HK-2 (cell line): ENCODE results near the gene RNF31.
"Not testable (repeated sequence)": the region's sequence is repeated elsewhere in the genome, so short reads cannot be mapped to it uniquely, and the experiment has no call there.

Experiments used
- DNase-seq: peaks from one replicate; pipeline ENCODE4 v3.0.0-alpha.2; 2018; ENCODE audit not compliant: unreplicated experiment

RNF31 gene

DNA sequence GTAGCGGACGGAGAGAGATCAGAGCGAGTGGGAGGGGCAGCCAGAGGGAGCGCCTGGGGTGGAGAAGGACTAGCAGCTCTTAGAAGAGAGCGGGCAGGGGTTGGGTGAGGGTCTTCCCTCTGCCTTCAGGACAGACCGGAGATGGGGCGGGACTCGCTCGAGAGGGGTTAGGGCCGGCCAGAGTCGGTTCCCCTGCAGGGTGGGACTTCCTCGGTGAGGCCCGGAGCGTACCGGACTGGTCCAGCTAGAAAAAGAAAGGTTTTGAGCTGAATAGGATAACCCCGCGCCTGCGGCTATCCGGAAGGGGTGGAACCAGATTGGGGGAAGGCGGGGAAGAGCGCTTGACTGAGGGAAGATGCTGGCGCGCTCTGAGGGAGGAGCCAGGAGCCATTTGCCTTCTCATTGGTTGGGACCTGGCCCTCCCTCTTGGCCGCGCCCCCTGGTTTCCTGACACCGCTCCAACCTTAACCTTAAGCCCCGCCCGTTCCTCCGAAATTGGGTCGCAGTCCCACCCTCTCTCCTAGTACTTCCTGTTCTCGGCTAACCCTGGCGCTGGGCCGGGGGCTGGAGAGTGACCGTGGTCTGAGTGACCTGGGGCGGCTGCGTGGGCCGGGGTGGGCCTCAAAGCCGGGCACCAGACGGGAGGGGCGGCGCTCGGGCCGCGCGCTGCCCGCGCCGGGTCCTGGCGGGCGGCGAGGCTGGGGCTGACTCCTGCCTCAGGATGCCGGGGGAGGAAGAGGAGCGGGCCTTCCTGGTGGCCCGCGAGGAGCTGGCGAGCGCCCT lies at the start of gene RNF31:
TSS of gene RNF31 (plus strand) at position 521 of the 783 bp plus-strand sequence. CDS start at position 722, 201 bp downstream.
- peak; percentile 96 for DNase-seq

DNA sequence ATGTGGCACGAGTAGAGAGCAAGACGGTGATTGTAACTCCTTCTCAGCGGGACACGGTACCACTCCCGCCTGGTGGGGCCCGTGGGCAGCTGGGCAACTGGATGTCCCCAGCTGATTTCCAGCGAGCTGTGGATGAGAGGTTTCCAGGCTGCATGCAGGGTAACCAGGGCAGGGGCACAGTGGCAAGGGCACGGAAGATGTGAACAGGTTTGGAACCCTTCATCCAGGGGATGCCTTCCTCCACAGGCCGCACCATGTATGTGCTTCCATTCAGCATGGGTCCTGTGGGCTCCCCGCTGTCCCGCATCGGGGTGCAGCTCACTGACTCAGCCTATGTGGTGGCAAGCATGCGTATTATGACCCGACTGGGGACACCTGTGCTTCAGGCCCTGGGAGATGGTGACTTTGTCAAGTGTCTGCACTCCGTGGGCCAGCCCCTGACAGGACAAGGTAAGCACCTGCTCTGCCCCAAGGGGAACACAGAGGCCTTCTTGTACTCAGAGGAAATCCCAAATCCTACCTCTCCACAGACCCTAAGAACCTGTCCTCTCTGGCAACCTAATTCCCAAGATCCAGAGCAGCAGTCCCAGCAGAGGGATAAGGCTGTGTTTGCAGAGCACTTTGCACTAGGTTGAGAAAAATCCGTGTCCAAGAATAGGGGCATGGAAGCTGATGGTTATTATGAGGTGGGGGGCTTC lies 48.9 kb upstream of the RNF31 start:
- DNase-seq = no peak

DNA sequence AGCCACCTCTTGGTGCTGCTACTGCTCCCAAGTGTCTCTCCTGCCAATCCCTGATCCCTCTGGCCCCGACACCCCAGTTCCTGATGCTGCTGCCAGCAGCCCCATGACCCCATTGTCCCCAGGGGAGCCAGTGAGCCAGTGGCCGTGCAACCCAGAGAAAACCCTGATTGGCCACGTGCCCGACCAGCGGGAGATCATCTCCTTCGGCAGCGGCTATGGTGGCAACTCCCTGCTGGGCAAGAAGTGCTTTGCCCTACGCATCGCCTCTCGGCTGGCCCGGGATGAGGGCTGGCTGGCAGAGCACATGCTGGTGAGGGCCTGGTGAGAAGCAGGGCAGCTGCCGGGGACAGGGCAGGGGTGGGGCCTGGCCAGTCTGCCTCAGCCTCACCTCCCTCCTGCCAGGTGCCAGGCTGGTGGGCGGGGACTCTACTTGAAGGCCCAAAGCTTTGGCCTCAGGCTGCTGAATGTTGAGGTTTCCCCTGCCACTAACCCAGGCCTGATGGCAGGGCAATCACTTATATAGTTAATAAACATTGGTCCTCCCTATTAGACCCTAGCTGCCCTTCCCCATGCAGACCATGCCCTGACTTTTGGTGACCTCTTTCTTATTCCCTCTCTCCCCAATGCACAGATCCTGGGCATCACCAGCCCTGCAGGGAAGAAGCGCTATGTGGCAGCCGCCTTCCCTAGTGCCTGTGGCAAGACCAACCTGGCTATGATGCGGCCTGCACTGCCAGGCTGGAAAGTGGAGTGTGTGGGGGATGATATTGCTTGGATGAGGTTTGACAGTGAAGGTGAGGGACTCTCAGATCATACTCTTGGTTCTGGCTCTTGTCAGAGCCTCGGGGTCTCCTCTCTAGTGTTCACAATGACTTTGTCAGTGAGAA lies 48.1 kb upstream of the RNF31 start:
- no peak for DNase-seq

DNA sequence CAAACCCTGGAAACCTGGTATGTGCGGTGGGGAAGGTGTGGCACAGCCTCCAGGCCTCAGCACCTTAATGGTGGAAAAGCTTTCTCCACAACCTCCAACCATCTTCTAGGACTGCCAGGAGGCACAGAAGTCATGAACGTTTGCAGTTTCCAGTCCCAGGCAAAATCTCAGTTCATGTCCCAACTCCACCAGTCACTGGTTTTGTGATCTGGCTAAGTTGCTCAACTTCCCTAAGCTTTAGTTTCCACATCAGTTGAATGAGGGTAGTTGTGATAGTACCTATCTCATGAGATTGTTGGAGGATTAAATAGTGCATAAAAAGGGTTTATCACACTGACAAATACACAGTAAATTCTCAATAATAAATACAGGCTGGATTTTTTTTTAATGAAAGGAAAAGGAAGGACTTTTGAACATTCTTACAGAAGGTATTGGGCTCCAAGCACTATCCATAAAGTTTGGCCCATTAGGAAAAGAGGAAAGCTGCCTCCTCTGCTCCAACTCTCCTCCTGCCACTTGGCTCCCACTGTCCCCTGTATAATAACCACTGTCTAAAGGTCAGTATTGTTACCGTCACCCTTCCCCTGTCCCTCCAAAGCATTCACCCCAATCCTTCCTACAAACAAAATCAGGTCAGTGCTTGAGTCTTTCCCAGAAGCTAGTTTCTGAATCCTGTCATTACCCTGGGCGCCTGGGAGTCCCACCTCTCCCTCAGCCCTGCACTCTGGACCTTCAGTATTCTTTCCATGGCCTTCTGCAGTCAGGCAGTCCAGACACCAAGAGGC lies 46.9 kb upstream of the RNF31 start:
- DNase-seq = no peak

DNA sequence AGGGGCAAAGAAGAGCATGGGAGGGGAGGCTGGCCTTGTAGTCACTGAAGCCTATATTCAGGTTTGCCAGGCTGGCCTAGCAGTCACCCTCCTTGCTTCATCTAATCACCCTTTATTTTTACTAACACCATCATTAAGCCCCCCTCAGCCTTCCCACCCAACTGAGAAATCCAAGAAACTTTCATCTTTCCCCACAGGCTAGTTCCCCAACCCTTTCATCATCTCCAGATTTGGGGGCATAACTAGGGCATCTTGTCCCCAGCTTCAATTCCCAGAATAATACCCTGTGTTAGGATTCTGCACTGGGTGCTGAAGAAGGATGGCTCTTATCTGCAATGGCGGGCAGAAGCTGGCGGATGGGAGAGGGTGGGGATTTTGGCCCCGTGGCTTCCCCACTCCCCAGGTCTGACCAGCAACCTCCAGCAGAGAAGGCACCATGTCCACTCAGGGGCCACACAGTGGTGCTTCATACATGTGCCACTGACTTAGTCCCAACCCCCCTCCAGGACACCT lies 46.3 kb upstream of the RNF31 start:
- no peak for DNase-seq

DNA sequence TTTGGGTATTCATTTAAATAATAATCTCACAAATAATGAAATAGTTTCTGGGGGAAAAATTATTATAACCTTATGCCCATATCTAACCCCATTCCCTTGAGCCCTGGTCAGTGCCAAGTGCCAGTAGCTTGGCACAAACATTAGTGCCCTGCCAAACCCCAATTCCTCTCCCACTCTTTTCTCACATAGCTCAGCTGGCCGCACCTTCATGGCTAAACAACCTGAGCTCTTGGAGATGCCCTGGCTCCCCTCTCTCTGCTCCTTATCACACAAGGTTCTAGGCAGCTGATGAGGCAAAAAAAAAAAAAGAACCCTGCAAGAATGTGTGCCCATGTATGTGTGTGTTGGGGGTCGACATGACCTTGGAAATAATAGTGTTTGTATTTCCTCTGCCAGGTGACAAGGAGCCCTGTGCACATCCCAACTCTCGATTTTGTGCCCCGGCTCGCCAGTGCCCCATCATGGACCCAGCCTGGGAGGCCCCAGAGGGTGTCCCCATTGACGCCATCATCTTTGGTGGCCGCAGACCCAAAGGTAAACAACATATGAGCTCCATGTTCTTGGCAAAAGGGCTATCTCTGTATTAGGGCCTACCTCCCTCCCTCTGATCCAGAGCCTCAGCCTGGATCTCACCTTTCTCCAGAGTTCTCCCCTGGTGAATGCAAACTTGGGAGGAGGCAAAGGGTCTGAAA lies 44.8 kb upstream of the RNF31 start:
- no peak for DNase-seq

DNA sequence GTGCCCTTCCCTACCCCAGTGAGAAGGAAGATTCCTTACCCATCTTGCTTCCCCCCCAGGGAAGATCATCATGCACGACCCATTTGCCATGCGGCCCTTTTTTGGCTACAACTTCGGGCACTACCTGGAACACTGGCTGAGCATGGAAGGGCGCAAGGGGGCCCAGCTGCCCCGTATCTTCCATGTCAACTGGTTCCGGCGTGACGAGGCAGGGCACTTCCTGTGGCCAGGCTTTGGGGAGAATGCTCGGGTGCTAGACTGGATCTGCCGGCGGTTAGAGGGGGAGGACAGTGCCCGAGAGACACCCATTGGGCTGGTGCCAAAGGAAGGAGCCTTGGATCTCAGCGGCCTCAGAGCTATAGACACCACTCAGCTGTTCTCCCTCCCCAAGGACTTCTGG lies 43.8 kb upstream of the RNF31 start:
- no peak for DNase-seq

DNA sequence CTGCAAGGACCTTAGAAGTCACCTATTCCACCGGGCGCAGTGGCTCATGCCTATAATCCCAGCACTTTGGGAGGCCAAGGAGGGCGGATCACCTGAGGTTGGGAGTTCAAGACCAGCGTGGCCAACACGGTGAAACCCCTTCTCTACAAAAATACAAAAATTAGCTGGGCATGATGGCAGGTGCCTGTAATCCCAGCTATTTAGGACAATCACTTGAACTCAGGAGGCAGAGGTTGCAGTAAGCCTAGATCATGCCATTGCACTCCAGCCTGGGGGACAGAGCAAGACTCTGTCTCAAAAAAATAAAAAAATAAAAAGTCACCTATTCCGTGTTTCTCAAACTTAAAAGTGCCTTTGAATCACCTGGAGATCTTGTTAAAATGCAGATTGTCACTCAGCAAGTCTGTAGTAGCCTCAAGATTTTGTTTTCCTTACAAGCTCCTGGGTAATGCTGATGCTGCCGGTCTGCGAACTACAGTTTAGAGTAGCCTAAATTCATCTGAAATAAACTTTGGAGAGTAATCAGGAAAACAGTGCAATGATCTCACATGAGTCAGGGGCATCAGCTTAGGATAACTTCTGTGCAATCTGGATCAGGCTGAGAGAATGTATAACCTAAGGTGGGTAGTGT lies 41.6 kb upstream of the RNF31 start:
- DNase-seq = not testable (repeated sequence)

DNA sequence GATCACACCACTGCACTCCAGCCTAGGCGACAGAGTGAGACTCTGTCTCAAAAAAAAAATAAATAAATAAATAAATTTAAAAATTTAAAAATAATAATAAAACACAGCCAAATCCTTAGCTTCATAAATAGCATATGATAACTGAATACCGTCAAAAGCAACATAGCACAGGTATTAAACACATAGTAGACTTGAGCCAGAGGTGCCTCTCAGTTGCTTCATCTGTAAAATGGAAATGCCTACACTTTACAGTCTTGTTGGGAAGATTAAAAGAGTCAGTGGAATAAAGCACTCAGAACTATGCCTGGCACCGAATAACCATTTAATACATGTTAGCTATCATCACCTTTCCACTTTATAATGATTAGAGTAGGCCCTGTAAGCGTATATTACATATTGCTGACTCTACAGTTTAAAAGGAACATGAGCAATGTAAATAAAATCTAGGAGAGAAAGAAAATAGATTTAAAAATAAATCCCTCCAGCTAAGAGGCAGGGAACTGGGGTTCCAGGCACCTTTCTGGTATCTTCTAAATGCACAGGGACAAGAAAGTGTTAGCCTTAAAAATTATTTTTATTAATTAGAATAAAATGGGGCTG lies 40.5 kb upstream of the RNF31 start:
- DNase-seq = no peak

DNA sequence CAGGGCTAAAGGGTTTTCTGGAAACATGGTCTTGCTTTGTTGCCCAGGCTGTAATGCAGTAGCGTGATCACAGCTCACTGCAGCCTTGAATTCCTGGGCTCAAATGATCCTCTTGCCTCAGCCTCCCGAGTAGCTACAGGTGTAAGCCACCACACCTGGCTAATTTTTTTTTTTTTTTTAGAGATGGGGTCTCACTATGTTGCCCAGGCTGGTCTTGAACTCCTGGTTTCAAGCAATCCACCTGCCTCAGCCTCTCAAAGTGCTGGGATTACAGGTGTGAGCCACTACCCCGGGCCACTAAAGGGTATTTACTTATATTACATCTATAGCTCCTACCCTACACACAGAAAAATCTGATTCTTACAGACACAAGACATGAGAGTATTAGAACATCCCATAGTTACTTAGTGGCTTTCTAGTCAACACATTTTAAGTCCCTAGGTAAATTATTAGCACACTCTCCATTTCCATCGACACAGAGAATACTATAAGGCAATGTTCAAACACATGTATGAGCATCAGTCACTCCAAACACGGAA lies 38.9 kb upstream of the RNF31 start:
- DNase-seq = no peak

DNA sequence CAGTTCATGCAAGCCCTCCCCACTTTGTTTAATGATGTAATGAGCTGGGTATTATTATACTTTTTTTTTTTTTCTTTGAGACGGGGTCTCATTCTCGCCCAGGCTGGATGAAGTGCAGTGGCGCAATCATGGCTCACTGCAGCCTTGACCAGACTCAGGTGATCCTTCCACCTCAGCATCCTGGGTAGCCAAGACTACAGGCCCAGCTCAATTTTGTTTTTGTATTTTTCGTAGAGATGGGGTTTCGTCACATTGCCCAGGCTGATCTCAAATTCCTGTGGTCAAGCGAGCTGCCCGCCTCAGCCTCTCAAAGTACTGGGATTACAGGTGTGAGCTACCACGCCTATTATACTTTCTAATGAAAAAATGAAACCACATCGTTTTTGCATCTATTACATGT lies 37.2 kb upstream of the RNF31 start:
- no peak for DNase-seq

DNA sequence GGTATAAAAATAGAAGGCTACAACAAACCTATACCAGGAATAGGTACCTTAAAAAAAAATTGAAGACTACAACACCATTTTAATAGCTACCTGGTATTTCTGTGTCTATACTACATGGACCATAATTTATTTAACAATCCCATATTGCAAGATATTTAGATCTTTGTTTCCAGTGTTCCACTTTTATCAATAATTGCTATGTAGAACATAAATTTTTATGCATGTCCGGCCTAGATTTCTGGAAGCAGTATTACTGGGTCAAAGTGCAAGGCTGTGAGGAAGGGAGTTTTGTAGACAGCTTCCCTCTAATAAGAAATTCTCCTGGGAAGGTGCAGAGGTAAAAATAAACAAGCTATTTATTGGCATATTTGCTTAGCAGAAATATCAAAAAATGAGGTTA lies 36.8 kb upstream of the RNF31 start:
- no peak for DNase-seq

DNA sequence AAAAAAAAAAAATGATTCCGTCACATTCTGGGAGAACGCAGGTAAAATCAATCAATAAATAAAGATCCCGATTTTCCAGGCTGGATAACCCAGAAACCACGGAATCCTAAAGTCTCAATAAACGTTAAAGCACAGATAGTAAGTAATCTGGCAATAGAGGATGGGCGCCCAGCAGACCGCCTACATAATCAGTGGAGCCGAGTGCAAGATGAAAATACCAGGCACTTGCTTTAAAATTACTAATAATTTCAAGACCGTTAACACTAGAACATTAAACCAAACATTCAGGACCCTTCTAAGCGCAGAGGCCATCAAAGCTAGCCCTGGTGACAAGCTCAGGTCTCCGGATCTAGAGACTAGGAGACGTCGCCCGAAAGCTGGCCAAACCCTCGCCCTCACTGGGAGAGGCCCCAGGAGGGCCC lies 33.9 kb upstream of the RNF31 start:
- no peak for DNase-seq

DNA sequence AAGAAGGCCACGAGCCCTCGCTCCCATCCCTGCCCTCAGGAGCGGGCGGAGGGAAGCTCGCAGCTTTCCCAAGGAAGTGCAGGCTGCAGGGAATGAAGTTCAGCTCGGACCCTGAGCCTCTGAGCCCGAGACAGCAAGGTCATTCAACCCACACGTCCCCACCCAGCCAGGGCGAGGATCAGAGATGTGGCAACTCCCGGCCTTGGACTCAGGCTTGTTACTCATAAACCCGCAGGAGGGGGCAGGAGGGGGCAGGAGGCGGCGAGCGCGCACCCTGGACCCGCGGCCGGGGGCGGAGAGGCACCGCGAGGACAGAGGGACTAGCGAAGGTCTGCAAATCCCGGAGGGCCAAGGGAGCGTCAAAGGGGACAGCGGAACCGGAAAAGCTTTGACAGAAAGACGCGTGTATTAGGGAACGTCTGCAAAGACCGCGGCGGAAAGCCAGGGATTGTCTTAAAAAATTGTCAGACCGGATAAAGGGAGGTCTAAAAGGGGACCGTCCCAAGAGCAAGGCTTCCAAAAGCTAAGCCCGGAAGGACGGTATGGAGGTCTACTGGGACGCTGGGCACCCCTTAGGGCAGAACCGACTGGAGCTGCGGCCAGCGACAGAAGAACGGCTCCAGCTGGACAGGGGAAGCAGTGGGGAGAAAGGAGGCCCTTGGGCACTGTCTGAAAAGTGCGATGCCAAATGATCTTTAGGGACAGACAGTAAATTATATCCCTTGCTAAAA lies 33.3 kb upstream of the RNF31 start:
- DNase-seq = peak; percentile 89

DNA sequence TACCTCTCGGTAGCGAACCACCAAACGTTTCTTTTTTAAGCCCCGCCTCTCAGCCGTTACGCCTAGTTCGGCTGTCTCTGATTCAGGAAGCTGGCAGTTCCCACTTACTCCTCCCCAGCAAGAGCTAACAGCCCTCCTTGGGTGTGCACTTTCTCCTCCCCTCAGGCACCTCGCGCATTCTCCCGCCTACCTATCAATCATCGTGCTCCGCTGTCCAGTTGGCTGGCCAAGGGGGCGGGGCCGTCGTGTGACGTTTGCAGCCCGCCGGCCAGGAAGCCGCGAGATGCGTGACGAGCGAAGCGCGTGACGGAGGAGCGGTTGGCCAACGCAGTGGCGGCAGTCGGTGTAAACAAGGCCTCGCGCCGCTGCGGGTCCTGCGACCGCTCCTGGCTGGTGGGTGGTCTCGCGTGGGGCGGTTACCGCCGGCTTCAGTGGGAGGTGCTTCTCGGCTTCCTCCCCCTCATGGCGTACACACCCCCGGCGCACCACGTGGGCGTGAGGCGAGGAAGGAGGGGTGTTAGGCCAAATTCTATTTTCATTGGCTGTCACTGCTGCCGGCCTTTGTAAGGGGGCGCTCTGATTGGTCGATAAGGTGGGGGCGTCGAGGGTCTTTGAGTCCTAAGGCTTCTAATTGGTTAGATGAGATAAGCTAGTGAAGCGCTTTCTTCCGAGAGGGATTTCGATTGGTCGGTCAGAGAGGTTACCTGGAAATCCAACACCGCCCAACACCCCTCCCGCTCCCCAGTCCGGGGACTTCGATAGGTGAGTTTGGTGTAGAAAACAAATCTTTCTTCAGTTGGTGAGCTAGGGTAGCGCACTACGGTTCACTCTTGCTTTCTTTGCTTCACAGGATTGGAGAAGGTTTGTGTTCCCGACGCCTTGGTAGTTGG lies 32.5 kb upstream of the RNF31 start, which contains the start of the genes DCAF11 and NRL:
TSS of gene DCAF11 (plus strand) at position 246 of the 890 bp plus-strand sequence. CDS start 818 bp downstream, outside the sequence.
TSS of gene NRL (minus strand) at position 418 of the 890 bp plus-strand sequence. CDS start 32,101 bp downstream, outside the sequence.
- DNase-seq = peak; percentile 99

DNA sequence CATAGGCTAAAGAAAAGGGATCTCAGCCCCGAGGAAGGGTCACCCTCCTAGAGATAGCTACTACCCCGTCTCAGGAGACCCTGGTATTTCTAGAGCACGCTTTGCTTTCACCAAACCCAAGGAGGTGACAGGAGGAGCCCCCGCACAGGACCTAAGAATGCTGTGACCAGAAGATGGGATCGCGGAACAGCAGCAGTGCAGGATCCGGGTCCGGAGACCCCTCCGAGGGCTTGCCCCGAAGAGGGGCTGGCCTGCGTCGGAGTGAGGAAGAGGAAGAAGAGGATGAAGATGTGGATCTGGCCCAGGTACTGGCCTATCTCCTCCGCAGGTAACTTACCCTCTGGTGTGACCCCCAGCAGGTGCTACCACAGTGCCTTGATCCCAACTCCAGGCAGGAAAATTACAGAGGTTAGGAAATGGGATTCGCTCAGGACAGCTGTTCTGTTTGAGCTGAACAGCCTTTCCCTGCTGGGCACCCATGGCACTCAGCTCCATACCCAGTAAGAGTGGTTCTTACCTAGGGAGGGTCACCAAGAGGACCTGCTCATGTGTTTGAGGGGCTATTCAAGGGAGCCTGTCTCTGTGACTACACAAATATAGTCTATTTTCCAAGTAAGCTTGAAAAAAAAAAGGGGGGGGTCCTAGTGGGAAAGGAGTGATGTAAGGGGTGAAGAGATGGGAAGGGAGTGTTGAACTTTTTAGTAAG lies 31.7 kb upstream of the RNF31 start:
- no peak for DNase-seq
